ENCODE data around the gene TMEM61. TPM values are rescaled to one million over a fixed set of nuclear protein-coding genes. Genes with fewer than 3 reads are reported as not detected.

TMEM61 gene
- total and polyA plus RNA-seq, 8 donors: 0.55 to 130 (median 1.6) TPM; not detected in 1

GRCh38 chr1:54975356-54976108 lies 4.9 kb upstream of the TMEM61 start:
- Histone ChIP-seq H3K9me3 (no peaks in the 10 kb centered on the region), H3K27ac (no peak overlapping the region), H3K4me1 (peaks cover 10 to 48% (median 28%) of the 10 kb centered on the region in 4 donors), H3K4me3 (no peak overlapping the region), H3K36me3 (no peaks in the 10 kb centered on the region), H3K27me3 (peaks cover 0 to 15% (median 4%) of the 10 kb centered on the region in 3 donors)
- TF ChIP-seq EP300 (IDR thresholded peaks at IDR 0.05) (no peak), CTCF (IDR thresholded peaks at IDR 0.05) (no peak), POLR2A (IDR thresholded peaks at IDR 0.05) (no peak), POLR2AphosphoS5 (IDR thresholded peaks at IDR 0.05) (no peak)
- intact Hi-C loops (cut with DNase I; ENCODE audit: low total_unique reads): no loop called here
- 56 to 65% (median 61%) methylated on average over 4 of the region's 4 CpGs for WGBS, 5 donors
- DNase-seq: peak in 1 of 2 donors; percentile 41

GRCh38 chr1:54976747-54977146 lies 3.7 kb upstream of the TMEM61 start:
- TF ChIP-seq CTCF (IDR thresholded peaks at IDR 0.05) (no peak), POLR2A (IDR thresholded peaks at IDR 0.05) (no peak), EP300 (IDR thresholded peaks at IDR 0.05) (no peak), POLR2AphosphoS5 (IDR thresholded peaks at IDR 0.05) (no peak)
- no peak overlapping the region for H3K27ac ChIP-seq
- peaks cover 11 to 56% (median 32%) of the 10 kb centered on the region in 4 donors for H3K4me1 ChIP-seq
- peaks cover 0 to 25% (median 10%) of the 10 kb centered on the region in 3 donors for H3K27me3 ChIP-seq
- no peaks in the 10 kb centered on the region for H3K36me3 ChIP-seq
- WGBS, 5 donors: 27 to 53% (median 37%) methylated on average over 6 of the region's 6 CpGs
- DNase-seq: peak in 1 of 2 donors; percentile 61
- H3K4me3 ChIP-seq: no peak overlapping the region
- intact Hi-C loops (cut with DNase I; ENCODE audit: low total_unique reads): no loop called here
- no peaks in the 10 kb centered on the region for H3K9me3 ChIP-seq

GRCh38 chr1:54977533-54978297 lies 2.7 kb upstream of the TMEM61 start:
- Histone ChIP-seq H3K4me3 (no peak overlapping the region), H3K4me1 (peaks cover 11 to 63% (median 31%) of the 10 kb centered on the region in 4 donors), H3K27ac (no peak overlapping the region), H3K36me3 (no peaks in the 10 kb centered on the region), H3K9me3 (no peaks in the 10 kb centered on the region), H3K27me3 (peaks cover 0 to 25% (median 10%) of the 10 kb centered on the region in 3 donors)
- 81 to 100% (median 87%) methylated on average over 4 to 5 of the region's 5 CpGs for WGBS, 5 donors
- peak in 1 of 2 donors; percentile 36 for DNase-seq
- intact Hi-C loops (cut with DNase I; ENCODE audit: low total_unique reads): no loop called here
- TF ChIP-seq EP300 (IDR thresholded peaks at IDR 0.05) (no peak), POLR2A (IDR thresholded peaks at IDR 0.05) (no peak), CTCF (IDR thresholded peaks at IDR 0.05) (no peak), POLR2AphosphoS5 (IDR thresholded peaks at IDR 0.05) (no peak)

- H3K9me3 ChIP-seq: no peaks in the 10 kb centered on the region
- 85 to 94% (median 94%) methylated on average over 9 of the region's 9 CpGs for WGBS, 5 donors
- H3K36me3 ChIP-seq: no peaks in the 10 kb centered on the region
- TF ChIP-seq EP300 (IDR thresholded peaks at IDR 0.05): no peak
- no peak for TF ChIP-seq CTCF (IDR thresholded peaks at IDR 0.05)
- TF ChIP-seq POLR2AphosphoS5 (IDR thresholded peaks at IDR 0.05): no peak
- no peak for TF ChIP-seq POLR2A (IDR thresholded peaks at IDR 0.05)
- peaks cover 0 to 31% (median 10%) of the 10 kb centered on the region in 3 donors for H3K27me3 ChIP-seq
- peaks cover 11 to 57% (median 26%) of the 10 kb centered on the region in 4 donors for H3K4me1 ChIP-seq
- intact Hi-C loops (cut with DNase I; ENCODE audit: low total_unique reads): no loop called here
- no peak for DNase-seq
- no peak overlapping the region for H3K4me3 ChIP-seq
- no peak overlapping the region for H3K27ac ChIP-seq
These were observed 1.7 kb upstream of the TMEM61 start for GRCh38 chr1:54978528-54979326.

Data from stomach (tissue), 9 donors.